Smooth muscle cell (in vitro differentiated cells): ENCODE results near the gene C1QTNF9. TPM values are rescaled to one million over a fixed set of nuclear protein-coding genes. Genes with fewer than 3 reads are reported as not detected.

Experiments used
- DNase-seq: peaks from one replicate; lab custom pipeline; 2025; ENCODE audit not compliant: unreplicated experiment; lab: John Stamatoyannopoulos, UW
- H2AFZ ChIP-seq: fragments of 200-600 bp; sonication (generic); 2 replicates; pipeline ENCODE4 v1.6.0; 2016; ENCODE audit warnings: antibody characterized with exemption, low read depth, mild to moderate bottlenecking
- H3F3A ChIP-seq: fragments of 200-600 bp; sonication (generic); 2 replicates; pipeline ENCODE4 v1.6.0; 2017; ENCODE audit warnings: antibody characterized with exemption, low read depth
- H3K27ac ChIP-seq: fragments of 200-600 bp; sonication (generic); 2 replicates; pipeline ENCODE4 v1.5.1; 2016; ENCODE audit warnings: low read depth, mild to moderate bottlenecking
- H3K27me3 ChIP-seq: fragments of 200-600 bp; sonication (generic); 2 replicates; pipeline ENCODE4 v1.6.1; 2016; ENCODE audit warnings: low read depth, mild to moderate bottlenecking
- H3K36me3 ChIP-seq: fragments of 200-600 bp; sonication (generic); 2 replicates; pipeline ENCODE4 v1.5.1; 2016; ENCODE audit warnings: low read depth
- H3K4me1 ChIP-seq: fragments of 200-600 bp; sonication (generic); 2 replicates; pipeline ENCODE4 v1.5.1; 2016; ENCODE audit warnings: low read depth
- H3K4me2 ChIP-seq: fragments of 200-600 bp; sonication (generic); 2 replicates; pipeline ENCODE4 v1.6.0; 2016; ENCODE audit warnings: mild to moderate bottlenecking
- H3K4me3 ChIP-seq: fragments of 200-600 bp; sonication (generic); 2 replicates; pipeline ENCODE4 v1.5.1; 2016; ENCODE audit warnings: mild to moderate bottlenecking
- H3K79me2 ChIP-seq: fragments of 200-600 bp; sonication (generic); 2 replicates; pipeline ENCODE4 v1.6.0; 2016; ENCODE audit warnings: low read depth, mild to moderate bottlenecking
- H3K9ac ChIP-seq: fragments of 200-600 bp; sonication (generic); 2 replicates; pipeline ENCODE4 v1.6.0; 2016; ENCODE audit warnings: low read depth
- H3K9me3 ChIP-seq: fragments of 200-600 bp; sonication (generic); replicated peaks from 2 replicates; pipeline ENCODE4 v1.5.1; 2016; ENCODE audit warnings: low read depth
- H4K20me1 ChIP-seq: fragments of 200-600 bp; sonication (generic); 2 replicates; pipeline ENCODE4 v1.6.0; 2016; ENCODE audit warnings: low read depth
- CTCF ChIP-seq: fragments of 200-600 bp; sonication (generic); IDR thresholded peaks from 2 replicates; pipeline ENCODE4 v1.5.1; 2017; ENCODE audit warnings: borderline replicate concordance, mild to moderate bottlenecking, antibody characterized with exemption; ENCODE audit not compliant: insufficient read depth, poor library complexity, severe bottlenecking
- WGBS: methylation state at CpG from one replicate; pipeline ENCODE4 v1.1.7; 2016; ENCODE audit warnings: low lambda C conversion rate; 5-methylcytosine and 5-hydroxymethylcytosine counted together
- polyA plus RNA-seq: library from polyadenylated mRNA; unstranded; fragments of >200 nt; fragmentation: Nextera tagmentation; extraction: Ambion mirVana; gene quantifications from 2 replicates; pipeline ENCODE4 v1.2.1, GENCODE V29; 2016
- total RNA-seq: library from RNA; depleted of rRNA; stranded (reverse); fragments of >200 nt; gene quantifications from 2 replicates; pipeline ENCODE4 v1.2.3, GENCODE V29; 2014

The C1QTNF9 gene
- total and polyA plus RNA-seq, 2 experiments from 2014 or later: not detected

- Histone ChIP-seq H3K4me2 (peak overlapping the region; percentile 79), H4K20me1 (no peaks in the 10 kb centered on the region), H3K27me3 (no peaks in the 10 kb centered on the region), H2AFZ (peak overlapping the region; percentile 28), H3K36me3 (no peaks in the 10 kb centered on the region), H3K4me1 (peaks cover 33% of the 10 kb centered on the region), H3K4me3 (peak overlapping the region; percentile 34), H3K27ac (peak overlapping the region; percentile 86), H3K9ac (peak overlapping the region; percentile 50), H3K79me2 (peaks cover 14% of the 10 kb centered on the region), H3F3A (peaks cover 8% of the 10 kb centered on the region), H3K9me3 (no peaks in the 10 kb centered on the region)
- peak; percentile 16 for DNase-seq
- WGBS: 8% methylated on average over 10 of the region's 10 CpGs
- peak; percentile 6 for TF ChIP-seq CTCF
Observed at GRCh38 chr13:24270639-24271141, 38.7 kb upstream of the C1QTNF9 start.

- H3K4me2 ChIP-seq: peak overlapping the region; percentile 79
- no peaks in the 10 kb centered on the region for H3K36me3 ChIP-seq
- no peak for DNase-seq
- no peaks in the 10 kb centered on the region for H4K20me1 ChIP-seq
- H3K9me3 ChIP-seq: no peaks in the 10 kb centered on the region
- no peak for TF ChIP-seq CTCF
- H3K27me3 ChIP-seq: no peaks in the 10 kb centered on the region
- peaks cover 18% of the 10 kb centered on the region for H3K79me2 ChIP-seq
- 37% methylated on average over 1 of the region's 1 CpG for WGBS
- H3K27ac ChIP-seq: peak overlapping the region; percentile 86
- H3K4me1 ChIP-seq: peaks cover 33% of the 10 kb centered on the region
- no peak overlapping the region for H2AFZ ChIP-seq
- H3K4me3 ChIP-seq: peak overlapping the region; percentile 34
- peaks cover 8% of the 10 kb centered on the region for H3F3A ChIP-seq
- H3K9ac ChIP-seq: peak overlapping the region; percentile 50
Observed at GRCh38 chr13:24271231-24271600, 38.2 kb upstream of the C1QTNF9 start.

- Histone ChIP-seq H3K27ac (peak overlapping the region; percentile 86), H3K27me3 (no peaks in the 10 kb centered on the region), H3K79me2 (peaks cover 24% of the 10 kb centered on the region), H3F3A (peaks cover 8% of the 10 kb centered on the region), H3K4me3 (peak overlapping the region; percentile 34), H4K20me1 (no peaks in the 10 kb centered on the region), H3K9ac (peak overlapping the region; percentile 50), H3K36me3 (no peaks in the 10 kb centered on the region), H2AFZ (no peak overlapping the region), H3K4me2 (peak overlapping the region; percentile 79), H3K9me3 (no peaks in the 10 kb centered on the region), H3K4me1 (peaks cover 33% of the 10 kb centered on the region)
- DNase-seq: peak; percentile 33
- WGBS: 18% methylated on average over 25 of the region's 25 CpGs
- no peak for TF ChIP-seq CTCF
Observed at GRCh38 chr13:24271601-24272451, 37.6 kb upstream of the C1QTNF9 start.
